HepG2 (cell line): ENCODE results near the gene ANXA11. TPM values are rescaled to one million over a fixed set of nuclear protein-coding genes. Genes with fewer than 3 reads are reported as not detected.

Experiments
- ATAC-seq: fragments of 200-7000 bp; cut with Tn5 transposase; 3 replicates; pipeline ENCODE4 v1.9.1; 2020; ENCODE audit warnings: mild to moderate bottlenecking, moderate library complexity
- BruUV-seq: library from RNA; stranded (reverse); fragments of 400-500 nt; replicated peaks from 2 replicates; lab custom pipeline; 2021; lab: Mats Ljungman, UMichigan
- CTCF ChIA-PET: fragments of 300-600 bp; formaldehyde crosslinking; extraction: SDS; loops from one replicate; lab custom pipeline; 2021; ENCODE audit warnings: low total read pairs, inconsistent platforms, low intra/inter-chr PET ratio; lab: Yijun Ruan, JAX
- POLR2A ChIA-PET: fragments of 350-600 bp; sonication (Branson Sonifier 250); formaldehyde crosslinking; loops from one replicate; lab custom pipeline; 2020; ENCODE audit warnings: antibody characterized with exemption, inconsistent platforms; lab: Yijun Ruan, JAX
- DNase-seq: peaks from one replicate; pipeline ENCODE4 v3.0.0-alpha.2; 2015; ENCODE audit warnings: low spot score
- FAIRE-seq: peaks from 3 replicates; lab custom pipeline; 2011; peaks lifted over from hg19 to GRCh38; lab: Jason Lieb, UNC
- H2AFZ ChIP-seq: one replicate; pipeline ENCODE4 v1.6.1; 2011; ENCODE audit warnings: low read length, inconsistent platforms
- H3K27ac ChIP-seq: fragments of 300-600 bp; 3 replicates; pipeline ENCODE4 v1.8.0; 2011; ENCODE audit warnings: mixed run types, mild to moderate bottlenecking, mixed read lengths, low read length, inconsistent platforms; ENCODE audit not compliant: insufficient read depth; ENCODE audit errors: extremely low read length
- H3K27me3 ChIP-seq, 2 experiments: fragments of 200-600 bp in 1 of 2; 2 replicates in 1 of 2; 3 replicates in 1 of 2; pipeline versions ENCODE4 v1.6.0 to v1.8.0; 2011; ENCODE audit warnings: low read length in 2 of 2, mild to moderate bottlenecking in 2 of 2, moderate library complexity in 2 of 2, inconsistent platforms in 1 of 2; ENCODE audit not compliant: insufficient read depth in 2 of 2, control insufficient read depth in 1 of 2
- H3K36me3 ChIP-seq, 2 experiments: fragments of 200-600 bp in 1 of 2; replicated peaks in 1 of 2; 2 replicates in 1 of 2; 3 replicates in 1 of 2; pipeline versions ENCODE4 v1.5.1 to v1.8.0; 2011; ENCODE audit warnings: low read length in 2 of 2, inconsistent platforms in 1 of 2; ENCODE audit not compliant: insufficient read depth in 2 of 2, control insufficient read depth in 1 of 2
- H3K4me1 ChIP-seq: 2 replicates; pipeline ENCODE4 v1.5.1; 2012; ENCODE audit warnings: low read length, inconsistent platforms; ENCODE audit not compliant: insufficient read depth
- H3K4me2 ChIP-seq: 2 replicates; pipeline ENCODE4 v1.6.0; 2011; ENCODE audit warnings: low read depth, low read length, inconsistent platforms
- H3K4me3 ChIP-seq, 3 experiments: fragments of 200-600 bp in 1 of 3; sonication (generic), shearing (Covaris generic) in 1 of 3; replicated peaks in 1 of 3; 2 replicates each; pipeline ENCODE4 v1.5.1; 2011 to 2016; ENCODE audit warnings: low read length in 3 of 3, inconsistent platforms in 2 of 3, low read depth in 2 of 3, mild to moderate bottlenecking in 2 of 3, control low read depth in 1 of 3, mixed read lengths in 1 of 3; ENCODE audit not compliant: insufficient read depth in 1 of 3
- H3K79me2 ChIP-seq: one replicate; pipeline ENCODE4 v1.6.1; 2011; ENCODE audit warnings: low read length, inconsistent platforms; ENCODE audit not compliant: insufficient read depth
- H3K9ac ChIP-seq: 2 replicates; pipeline ENCODE4 v1.6.0; 2011; ENCODE audit warnings: mild to moderate bottlenecking, low read depth, low read length, inconsistent platforms; ENCODE audit not compliant: insufficient read depth
- H3K9me3 ChIP-seq: 2 replicates; pipeline ENCODE4 v1.5.1; 2012; ENCODE audit warnings: mild to moderate bottlenecking, low read length
- H4K20me1 ChIP-seq: 2 replicates; pipeline ENCODE4 v1.6.0; 2011; ENCODE audit warnings: inconsistent platforms, mild to moderate bottlenecking, low read length, moderate library complexity; ENCODE audit not compliant: insufficient read depth
- EP300 ChIP-seq, 3 experiments: sonication (generic) in 1 of 3; formaldehyde crosslinking in 1 of 3; IDR thresholded peaks; 2 replicates each; pipeline versions ENCODE4 v1.5.1 to v1.6.1; 2011 to 2020; ENCODE audit warnings: low read depth in 2 of 3, low read length in 2 of 3, borderline replicate concordance in 1 of 3, improper control_type of control experiment in 1 of 3, mild to moderate bottlenecking in 1 of 3, missing genetic modification reagents in 1 of 3, moderate library complexity in 1 of 3
- KLF9 ChIP-seq: IDR thresholded peaks from 2 replicates; pipeline ENCODE4 v1.6.1; 2016; ENCODE audit warnings: low read depth
- PCBP2 ChIP-seq: fragments of 200-400 bp; formaldehyde crosslinking; optimal IDR thresholded peaks from 2 replicates; pipeline ENCODE3; 2018; ENCODE audit warnings: low read length, low read depth; ENCODE audit not compliant: poor library complexity, severe bottlenecking
- PPARG ChIP-seq: conservative IDR thresholded peaks from 2 replicates; pipeline ENCODE4 v1.6.1; 2016; ENCODE audit warnings: missing biosample characterization, missing genetic modification reagents
- SATB2 ChIP-seq: sonication (generic); formaldehyde crosslinking; IDR thresholded peaks from 2 replicates; pipeline ENCODE4 v1.5.0; 2020; ENCODE audit warnings: missing genetic modification reagents
- SKI ChIP-seq: fragments of 450-650 bp; IDR thresholded peaks from one replicate; pipeline ENCODE4 v1.6.1; 2018; ENCODE audit warnings: mild to moderate bottlenecking; ENCODE audit not compliant: partially characterized antibody
- SMAD3 ChIP-seq: sonication (generic); formaldehyde crosslinking; IDR thresholded peaks from 2 replicates; pipeline ENCODE4 v1.4.0; 2020; ENCODE audit warnings: missing genetic modification reagents
- SPEN ChIP-seq: sonication (generic); formaldehyde crosslinking; IDR thresholded peaks from 2 replicates; pipeline ENCODE4 v1.5.1; 2020; ENCODE audit warnings: low read depth, mild to moderate bottlenecking, missing genetic modification reagents
- THAP11 ChIP-seq: IDR thresholded peaks from 2 replicates; pipeline ENCODE4 v1.6.1; 2016; ENCODE audit warnings: missing biosample characterization, missing genetic modification reagents
- ZBTB42 ChIP-seq: sonication (generic); formaldehyde crosslinking; IDR thresholded peaks from 2 replicates; pipeline ENCODE4 v1.5.0; 2020; ENCODE audit warnings: mild to moderate bottlenecking, missing genetic modification reagents
- ZNF143 ChIP-seq: sonication (generic); formaldehyde crosslinking; IDR thresholded peaks from 2 replicates; pipeline ENCODE4 v1.4.0; 2020; ENCODE audit warnings: missing genetic modification reagents
- ZNF207 ChIP-seq: fragments of 450-650 bp; IDR thresholded peaks from 2 replicates; pipeline ENCODE4 v1.6.1; 2016; ENCODE audit warnings: antibody characterized with exemption, borderline replicate concordance
- ZNF292 ChIP-seq: sonication (generic); formaldehyde crosslinking; IDR thresholded peaks from 2 replicates; pipeline ENCODE4 v1.8.1; 2022; ENCODE audit warnings: mild to moderate bottlenecking, low read depth, missing genetic modification reagents, borderline replicate concordance
- ZNF557 ChIP-seq: sonication (generic); formaldehyde crosslinking; IDR thresholded peaks from 2 replicates; pipeline ENCODE4 v1.4.0; 2020; ENCODE audit warnings: missing genetic modification reagents
- ZNF605 ChIP-seq: sonication (generic); formaldehyde crosslinking; IDR thresholded peaks from 2 replicates; pipeline ENCODE4 v1.8.0; 2022; ENCODE audit warnings: mild to moderate bottlenecking, missing genetic modification reagents
- ZNF615 ChIP-seq: sonication (generic); formaldehyde crosslinking; IDR thresholded peaks from 2 replicates; pipeline ENCODE4 v1.5.0; 2020; ENCODE audit warnings: mild to moderate bottlenecking, missing genetic modification reagents, borderline replicate concordance
- ZNF672 ChIP-seq: sonication (generic); formaldehyde crosslinking; IDR thresholded peaks from 2 replicates; pipeline ENCODE4 v1.8.1; 2022; ENCODE audit warnings: missing genetic modification reagents
- ZSCAN31 ChIP-seq: sonication (generic); formaldehyde crosslinking; IDR thresholded peaks from 2 replicates; pipeline ENCODE4 v1.5.0; 2020; ENCODE audit warnings: low read depth, mild to moderate bottlenecking, missing genetic modification reagents
- whole genome bisulfite sequencing: methylation state at CpG from one replicate; pipeline ENCODE4 v1.1.6; 2017; ENCODE audit warnings: low lambda C conversion rate; 5-methylcytosine and 5-hydroxymethylcytosine counted together
- in situ Hi-C: cut with HindIII; loops from 2 replicates; pipeline ENCODE4 v1.10.0; 2017; ENCODE audit warnings: low pct_unique_long_range_greater_than_20kb; ENCODE audit not compliant: extremely low pct_ligation_motif_present
- intact Hi-C: fragments of 100-400 bp; cut with micrococcal nuclease; formaldehyde crosslinking; loops from one replicate; pipeline ENCODE4 v1.10.0; 2022; ENCODE audit not compliant: unreplicated experiment
- polyA plus RNA-seq, 8 experiments: library from polyadenylated mRNA; depleted of rRNA in 3 of 8; stranded (reverse) in 7 of 8; unstranded in 1 of 8; fragments of >200 nt; fragmentation: Illumina TruSeq in 4 of 8; extraction: Trizol in 4 of 8; gene quantifications; 2 replicates each; pipeline versions ENCODE4 v1.2.1 to v1.2.3, GENCODE V29; 2011 to 2016; ENCODE audit warnings: low read depth in 4 of 8, missing spikeins in 1 of 8, mixed read lengths in 1 of 8; ENCODE audit not compliant: insufficient read depth in 1 of 8
- total RNA-seq, 5 experiments: library from RNA; depleted of rRNA; stranded (reverse); fragments of >200 nt; fragmentation: Illumina TruSeq; extraction: Trizol; gene quantifications; 2 replicates each; pipeline ENCODE4 v1.2.3, GENCODE V29; 2016; ENCODE audit warnings: low read depth in 1 of 5
- TF ChIP-seq, protein P1 (sequence below): sonication (generic); formaldehyde crosslinking; IDR thresholded peaks from 2 replicates; pipeline ENCODE4 v1.8.0; 2022; ENCODE audit warnings: mild to moderate bottlenecking, missing genetic modification reagents, borderline replicate concordance
- TF ChIP-seq, protein P2 (sequence below): sonication (generic); formaldehyde crosslinking; IDR thresholded peaks from 2 replicates; pipeline ENCODE4 v1.4.0; 2020; ENCODE audit warnings: missing genetic modification reagents, borderline replicate concordance

Gene ANXA11
- total and polyA plus RNA-seq, 2 of the 13 experiments (the other 11 are each of a cell fraction or from before 2014, with no cell fraction given), result 30.6 to 51.5 TPM

DNA sequence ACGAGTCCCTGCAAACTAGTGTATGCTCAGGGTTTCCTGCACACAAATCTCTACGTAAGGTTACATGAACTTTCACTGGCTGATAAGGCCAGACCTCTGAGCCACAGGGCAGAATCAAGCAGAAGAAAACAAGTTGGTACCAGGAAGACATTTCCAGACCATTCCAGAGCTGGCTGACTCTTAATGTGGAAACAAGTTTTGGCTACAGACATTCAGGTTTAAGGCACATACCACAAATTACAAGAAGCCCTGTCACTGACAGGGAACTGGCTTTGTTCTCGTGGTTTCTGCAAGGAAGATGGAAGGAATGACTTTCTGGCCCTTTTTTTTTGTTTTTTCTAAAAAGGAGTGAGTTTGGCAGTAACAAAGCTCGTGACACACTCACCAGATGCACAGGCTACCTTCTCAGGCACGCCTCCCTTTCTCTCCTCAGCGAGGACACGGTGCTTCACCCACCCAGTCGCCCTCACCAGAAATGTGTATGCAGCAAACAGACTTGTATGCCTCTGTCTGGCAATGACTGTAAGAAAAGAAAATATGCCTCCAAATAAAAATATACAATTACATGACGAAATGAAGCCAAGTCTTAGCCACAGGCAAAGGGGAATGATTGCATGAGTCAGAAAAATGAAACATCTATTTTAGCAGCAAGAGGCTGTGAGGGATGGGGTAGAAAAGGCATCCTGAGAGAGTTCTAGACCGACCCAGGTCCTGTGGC lies 50.2 kb downstream of the ANXA11 start:
- POLR2A ChIA-PET, result no interaction called here
- WGBS, result 95% methylated on average over 10 of the region's 10 CpGs
- ATAC-seq, result no peak
- BruUV-seq, result no TSS peak
- Histone ChIP-seq H3K4me2 (no peak overlapping the region), H4K20me1 (no peaks in the 10 kb centered on the region), H2AFZ (no peak overlapping the region), H3K4me3 (no peak overlapping the region), H3K9me3 (no peaks in the 10 kb centered on the region), H3K9ac (no peak overlapping the region), H3K36me3 (peaks cover 14 to 30% of the 10 kb centered on the region in 2 experiments; a peak in 4 of 5 replicates), H3K27me3 (no peaks in the 10 kb centered on the region)
- in situ Hi-C loops, result no loop called here
- CTCF ChIA-PET, result no interaction called here
- no peak for FAIRE-seq
- no peak for TF ChIP-seq ZNF672 (CRISPR knock-in tag)
- no peak for TF ChIP-seq ZSCAN31 (CRISPR knock-in tag)
- TF ChIP-seq, protein P1, sequence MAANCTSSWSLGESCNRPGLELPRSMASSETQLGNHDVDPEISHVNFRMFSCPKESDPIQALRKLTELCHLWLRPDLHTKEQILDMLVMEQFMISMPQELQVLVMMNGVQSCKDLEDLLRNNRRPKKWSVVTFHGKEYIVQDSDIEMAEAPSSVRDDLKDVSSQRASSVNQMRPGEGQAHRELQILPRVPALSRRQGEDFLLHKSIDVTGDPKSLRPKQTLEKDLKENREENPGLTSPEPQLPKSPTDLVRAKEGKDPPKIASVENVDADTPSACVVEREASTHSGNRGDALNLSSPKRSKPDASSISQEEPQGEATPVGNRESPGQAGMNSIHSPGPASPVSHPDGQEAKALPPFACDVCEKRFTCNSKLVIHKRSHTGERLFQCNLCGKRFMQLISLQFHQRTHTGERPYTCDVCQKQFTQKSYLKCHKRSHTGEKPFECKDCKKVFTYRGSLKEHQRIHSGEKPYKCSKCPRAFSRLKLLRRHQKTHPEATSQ (CRISPR knock-in tag), result no peak
- TF ChIP-seq PCBP2, result no peak
- TF ChIP-seq SATB2 (CRISPR knock-in tag), result no peak
- no peak for TF ChIP-seq ZNF292 (CRISPR knock-in tag)
- TF ChIP-seq EP300 (IDR thresholded peaks at IDR 0.05; ENCODE audit: low read depth in 2 of 2, low read length in 2 of 2), result no peak
- TF ChIP-seq EP300 (CRISPR knock-in tag; IDR thresholded peaks at IDR 0.05; ENCODE audit: borderline replicate concordance), result no peak
- no peak for TF ChIP-seq KLF9 (CRISPR knock-in tag)
- TF ChIP-seq THAP11 (CRISPR knock-in tag), result no peak
- TF ChIP-seq ZNF207, result no peak
- TF ChIP-seq SKI, result no peak
- TF ChIP-seq SPEN (CRISPR knock-in tag), result no peak
- TF ChIP-seq ZNF605 (CRISPR knock-in tag), result no peak
- TF ChIP-seq, protein P2, sequence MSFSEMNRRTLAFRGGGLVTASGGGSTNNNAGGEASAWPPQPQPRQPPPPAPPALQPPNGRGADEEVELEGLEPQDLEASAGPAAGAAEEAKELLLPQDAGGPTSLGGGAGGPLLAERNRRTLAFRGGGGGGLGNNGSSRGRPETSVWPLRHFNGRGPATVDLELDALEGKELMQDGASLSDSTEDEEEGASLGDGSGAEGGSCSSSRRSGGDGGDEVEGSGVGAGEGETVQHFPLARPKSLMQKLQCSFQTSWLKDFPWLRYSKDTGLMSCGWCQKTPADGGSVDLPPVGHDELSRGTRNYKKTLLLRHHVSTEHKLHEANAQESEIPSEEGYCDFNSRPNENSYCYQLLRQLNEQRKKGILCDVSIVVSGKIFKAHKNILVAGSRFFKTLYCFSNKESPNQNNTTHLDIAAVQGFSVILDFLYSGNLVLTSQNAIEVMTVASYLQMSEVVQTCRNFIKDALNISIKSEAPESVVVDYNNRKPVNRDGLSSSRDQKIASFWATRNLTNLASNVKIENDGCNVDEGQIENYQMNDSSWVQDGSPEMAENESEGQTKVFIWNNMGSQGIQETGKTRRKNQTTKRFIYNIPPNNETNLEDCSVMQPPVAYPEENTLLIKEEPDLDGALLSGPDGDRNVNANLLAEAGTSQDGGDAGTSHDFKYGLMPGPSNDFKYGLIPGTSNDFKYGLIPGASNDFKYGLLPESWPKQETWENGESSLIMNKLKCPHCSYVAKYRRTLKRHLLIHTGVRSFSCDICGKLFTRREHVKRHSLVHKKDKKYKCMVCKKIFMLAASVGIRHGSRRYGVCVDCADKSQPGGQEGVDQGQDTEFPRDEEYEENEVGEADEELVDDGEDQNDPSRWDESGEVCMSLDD (CRISPR knock-in tag), result no peak
- no peak for TF ChIP-seq ZNF615 (CRISPR knock-in tag)
- no peak for TF ChIP-seq SMAD3 (CRISPR knock-in tag)
- no peak for TF ChIP-seq ZBTB42 (CRISPR knock-in tag)
- TF ChIP-seq PPARG (CRISPR knock-in tag), result no peak
- no peak for TF ChIP-seq ZNF143
- TF ChIP-seq ZNF557 (CRISPR knock-in tag), result no peak
- TF ChIP-seq, all 625 proteins: peak for 0
- no peaks in the 10 kb centered on the region for H3K4me1 ChIP-seq
- H3K79me2 ChIP-seq, result no peaks in the 10 kb centered on the region
- H3K27ac ChIP-seq, result no peak overlapping the region
- intact Hi-C loops, result no loop called here
- no peak for DNase-seq
